ENCODE measurements around the gene ADAMTSL2.
"Not testable (repeated sequence)": the region's sequence is repeated elsewhere in the genome, so short reads cannot be mapped to it uniquely, and the experiment has no call there.

Gene ADAMTSL2

DNA sequence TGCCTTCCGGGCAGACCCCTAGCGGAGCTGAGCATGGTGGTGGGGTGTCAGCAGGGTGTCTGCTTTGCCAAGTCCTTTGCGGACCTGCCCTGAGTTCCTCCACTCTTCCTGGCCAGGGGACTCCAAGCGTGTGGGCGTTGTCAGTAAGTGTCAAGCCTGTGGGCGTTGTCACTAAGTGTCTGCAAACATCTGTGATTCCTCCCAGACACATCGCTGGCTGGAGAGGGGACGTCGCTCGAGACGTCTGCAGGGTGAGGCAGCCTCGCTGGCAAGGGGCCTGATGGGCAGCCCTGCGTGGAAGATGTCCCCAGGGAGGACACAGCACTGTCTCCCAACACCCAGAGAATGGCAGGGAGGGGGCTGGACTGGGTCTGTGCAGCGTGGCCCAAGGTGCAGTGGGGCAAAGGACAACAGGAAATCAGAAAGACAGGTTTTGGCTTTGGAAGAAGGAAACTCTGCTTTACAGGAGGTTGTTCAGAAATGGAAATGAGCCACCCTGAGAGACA is 28.8 kb downstream of the ADAMTSL2 start:
- H3K27me3 Mint-ChIP-seq = peaks cover 4% of the 10 kb centered on the region
- H3K9me3 Mint-ChIP-seq = no peaks in the 10 kb centered on the region
- peaks cover 19% of the 10 kb centered on the region for H3K4me1 Mint-ChIP-seq (ENCODE audit: low read depth)
- H3K4me3 Mint-ChIP-seq = no peak overlapping the region
- H3K27ac Mint-ChIP-seq = no peak overlapping the region
- H3K36me3 Mint-ChIP-seq (ENCODE audit: low read depth) = no peaks in the 10 kb centered on the region

GRCh38 chr9:133563814-133564213 is 29.3 kb downstream of the ADAMTSL2 start:
- not testable (repeated sequence) for H3K4me3 Mint-ChIP-seq; H3K36me3 Mint-ChIP-seq (ENCODE audit: low read depth)

GRCh38 chr9:133564451-133565116 is 30.1 kb downstream of the ADAMTSL2 start:
- Mint-ChIP-seq H3K27me3 (no peaks in the 10 kb centered on the region), H3K9me3 (no peaks in the 10 kb centered on the region), H3K4me3 (no peak overlapping the region), H3K27ac (no peak overlapping the region), H3K4me1 (ENCODE audit: low read depth) (peaks cover 10% of the 10 kb centered on the region), H3K36me3 (ENCODE audit: low read depth) (no peaks in the 10 kb centered on the region)

More at GRCh38 chr9:133563814-133564213, 29.3 kb downstream of the ADAMTSL2 start:
- H3K4me1 Mint-ChIP-seq (ENCODE audit: low read depth) = peaks cover 15% of the 10 kb centered on the region
- not testable (repeated sequence) for H3K9me3 Mint-ChIP-seq, H3K27me3 Mint-ChIP-seq, H3K27ac Mint-ChIP-seq

- Mint-ChIP-seq H3K4me1 (ENCODE audit: low read depth) (peaks cover 6% of the 10 kb centered on the region), H3K27me3 (no peaks in the 10 kb centered on the region), H3K9me3 (no peaks in the 10 kb centered on the region), H3K36me3 (ENCODE audit: low read depth) (no peaks in the 10 kb centered on the region), H3K4me3 (no peak overlapping the region), H3K27ac (no peak overlapping the region)
Observed at GRCh38 chr9:133566382-133566781, 31.9 kb downstream of the ADAMTSL2 start.

- H3K36me3 Mint-ChIP-seq (ENCODE audit: low read depth) = no peaks in the 10 kb centered on the region
- H3K9me3 Mint-ChIP-seq = no peaks in the 10 kb centered on the region
- H3K4me1 Mint-ChIP-seq (ENCODE audit: low read depth) = peaks cover 6% of the 10 kb centered on the region
- no peaks in the 10 kb centered on the region for H3K27me3 Mint-ChIP-seq
- H3K27ac Mint-ChIP-seq = no peak overlapping the region
- H3K4me3 Mint-ChIP-seq = no peak overlapping the region
Observed at GRCh38 chr9:133566817-133567216, 32.3 kb downstream of the ADAMTSL2 start.

DNA sequence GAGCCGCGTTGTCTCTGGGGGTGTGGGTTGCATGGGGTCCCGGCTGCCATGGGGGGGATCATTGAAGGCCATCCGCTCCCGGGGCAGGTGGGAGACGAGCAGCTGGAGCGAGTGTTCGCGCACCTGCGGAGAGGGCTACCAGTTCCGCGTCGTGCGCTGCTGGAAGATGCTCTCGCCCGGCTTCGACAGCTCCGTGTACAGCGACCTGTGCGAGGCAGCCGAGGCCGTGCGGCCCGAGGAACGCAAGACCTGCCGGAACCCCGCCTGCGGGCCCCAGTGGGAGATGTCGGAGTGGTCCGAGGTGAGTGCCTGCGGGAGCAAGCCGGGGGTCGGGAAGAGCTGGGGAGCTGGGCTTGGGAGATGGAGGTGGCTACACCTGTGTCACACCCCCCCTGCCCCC is 33.7 kb downstream of the ADAMTSL2 start:
- peaks cover 3% of the 10 kb centered on the region for H3K4me1 Mint-ChIP-seq (ENCODE audit: low read depth)
- no peaks in the 10 kb centered on the region for H3K9me3 Mint-ChIP-seq

DNA sequence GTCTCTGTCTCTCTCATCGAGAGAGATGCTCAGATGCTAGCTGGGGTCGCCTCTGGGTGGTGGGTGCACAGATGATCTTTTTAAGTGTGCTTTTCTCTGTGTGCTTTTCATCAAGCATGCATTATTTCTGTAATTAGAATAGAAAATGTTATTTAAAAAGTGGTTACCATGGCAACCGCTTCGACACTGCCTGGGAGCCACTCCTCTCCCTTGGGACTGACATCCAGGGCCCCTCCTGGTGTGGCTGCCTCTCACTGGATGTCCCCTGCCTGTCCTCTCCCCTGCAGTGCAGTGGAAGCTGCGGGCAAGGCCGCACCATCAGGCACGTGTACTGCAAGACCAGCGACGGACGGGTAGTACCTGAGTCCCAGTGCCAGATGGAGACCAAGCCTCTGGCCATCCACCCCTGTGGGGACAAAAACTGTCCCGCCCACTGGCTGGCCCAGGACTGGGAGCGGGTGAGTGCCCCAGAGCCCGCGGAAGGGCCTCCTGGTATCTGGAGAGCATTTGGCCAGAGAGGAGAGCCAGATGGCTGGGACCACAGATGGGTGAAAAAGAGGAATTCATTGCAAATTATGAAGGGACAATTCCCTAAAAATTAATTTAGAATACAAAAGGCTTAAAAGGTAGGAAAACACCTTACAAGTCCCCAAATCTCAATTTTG is 34.7 kb downstream of the ADAMTSL2 start:
- Mint-ChIP-seq H3K36me3 (ENCODE audit: low read depth) (no peaks in the 10 kb centered on the region), H3K4me3 (no peak overlapping the region), H3K4me1 (ENCODE audit: low read depth) (no peaks in the 10 kb centered on the region), H3K27me3 (no peaks in the 10 kb centered on the region), H3K9me3 (no peaks in the 10 kb centered on the region), H3K27ac (no peak overlapping the region)

More for the DNA sequence above, 33.7 kb downstream of the ADAMTSL2 start:
- H3K27me3 Mint-ChIP-seq = no peaks in the 10 kb centered on the region
- no peak overlapping the region for H3K27ac Mint-ChIP-seq
- no peaks in the 10 kb centered on the region for H3K36me3 Mint-ChIP-seq (ENCODE audit: low read depth)
- H3K4me3 Mint-ChIP-seq = no peak overlapping the region

DNA sequence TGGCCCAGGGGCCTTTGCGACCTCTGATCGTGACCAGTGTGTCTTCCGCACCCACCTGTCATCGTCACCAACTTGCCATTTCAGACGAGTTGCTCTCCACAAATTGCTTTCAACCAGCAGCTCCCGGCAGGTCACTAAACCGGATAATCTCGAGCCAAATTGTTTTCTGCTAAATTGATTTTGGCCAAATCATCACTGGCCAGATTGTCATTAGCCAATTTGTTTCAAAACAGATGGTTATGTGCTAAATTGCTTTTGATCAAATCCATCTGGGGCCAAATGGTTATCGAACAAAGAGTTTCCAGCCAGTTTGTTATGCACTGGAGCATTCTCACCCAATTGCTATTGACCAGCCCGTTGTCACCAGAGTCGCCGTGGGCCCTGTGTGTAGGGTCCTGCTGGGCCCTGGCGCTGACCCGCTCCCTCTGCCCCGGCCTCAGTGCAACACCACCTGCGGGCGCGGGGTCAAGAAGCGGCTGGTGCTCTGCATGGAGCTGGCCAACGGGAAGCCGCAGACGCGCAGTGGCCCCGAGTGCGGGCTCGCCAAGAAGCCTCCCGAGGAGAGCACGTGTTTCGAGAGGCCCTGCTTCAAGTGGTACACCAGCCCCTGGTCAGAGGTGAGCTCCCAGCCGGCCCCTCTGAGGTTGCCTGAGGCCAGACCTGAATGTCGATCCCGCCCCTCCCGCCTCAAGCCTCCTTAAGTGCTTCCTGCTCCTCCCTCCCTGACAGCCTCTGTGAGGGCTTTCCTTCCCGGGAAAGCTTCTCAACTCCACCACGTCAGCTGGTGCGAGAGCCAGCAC is 35.6 kb downstream of the ADAMTSL2 start:
- Mint-ChIP-seq H3K36me3 (ENCODE audit: low read depth) (no peaks in the 10 kb centered on the region), H3K4me1 (ENCODE audit: low read depth) (no peaks in the 10 kb centered on the region), H3K9me3 (no peaks in the 10 kb centered on the region), H3K27ac (no peak overlapping the region), H3K27me3 (no peaks in the 10 kb centered on the region), H3K4me3 (no peak overlapping the region)

DNA sequence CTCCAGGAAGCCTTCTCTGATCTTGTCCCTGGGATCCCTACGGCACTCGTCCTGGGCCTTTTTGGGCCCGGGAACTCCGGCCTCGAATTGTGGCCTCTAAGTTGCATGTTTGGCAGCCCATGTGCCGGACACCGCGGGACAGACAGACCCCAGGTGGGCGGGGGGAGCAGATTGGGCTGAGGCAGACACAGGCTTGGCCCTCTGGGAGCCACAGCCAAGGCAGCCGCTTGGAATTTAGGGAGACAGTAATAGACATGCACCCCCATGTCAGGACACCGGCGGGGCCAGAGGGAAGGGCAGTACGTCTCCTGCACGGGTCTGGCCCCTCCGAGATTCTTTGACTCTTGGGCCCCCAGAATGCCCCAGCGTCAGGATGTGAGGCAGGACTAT is 36.2 kb downstream of the ADAMTSL2 start:
- Mint-ChIP-seq H3K4me1 (ENCODE audit: low read depth) (no peaks in the 10 kb centered on the region), H3K36me3 (ENCODE audit: low read depth) (no peaks in the 10 kb centered on the region), H3K27ac (no peak overlapping the region), H3K4me3 (no peak overlapping the region), H3K27me3 (no peaks in the 10 kb centered on the region), H3K9me3 (no peaks in the 10 kb centered on the region)

DNA sequence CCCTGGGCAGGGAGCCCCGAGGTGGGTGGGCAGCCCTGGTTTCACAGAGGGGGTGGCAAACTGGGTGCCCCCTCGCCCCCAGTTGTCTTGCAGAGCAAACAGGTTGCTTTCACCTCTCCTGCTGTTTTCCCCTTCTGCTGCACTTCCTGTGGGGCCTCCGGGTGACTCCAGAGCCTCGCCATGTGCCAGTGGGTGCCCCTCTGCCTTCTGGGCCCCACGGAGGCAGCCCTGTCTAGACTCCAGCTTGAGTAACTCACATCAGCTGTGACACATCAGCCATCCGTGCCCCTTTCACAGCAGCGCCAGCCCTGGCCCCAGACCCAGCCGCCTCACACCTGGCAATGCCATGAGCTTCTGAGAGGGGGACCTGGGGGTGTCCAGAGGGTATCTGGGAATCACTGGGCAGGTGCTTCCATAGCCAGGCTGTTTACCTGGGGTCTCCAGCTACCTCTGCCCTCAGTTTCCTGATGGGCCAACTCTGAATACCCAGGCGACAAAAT is 36.9 kb downstream of the ADAMTSL2 start:
- H3K4me1 Mint-ChIP-seq (ENCODE audit: low read depth) = peaks cover 1% of the 10 kb centered on the region
- H3K9me3 Mint-ChIP-seq = no peaks in the 10 kb centered on the region
- H3K27ac Mint-ChIP-seq = no peak overlapping the region
- no peak overlapping the region for H3K4me3 Mint-ChIP-seq
- H3K27me3 Mint-ChIP-seq = peaks cover 1% of the 10 kb centered on the region
- H3K36me3 Mint-ChIP-seq (ENCODE audit: low read depth) = no peaks in the 10 kb centered on the region

DNA sequence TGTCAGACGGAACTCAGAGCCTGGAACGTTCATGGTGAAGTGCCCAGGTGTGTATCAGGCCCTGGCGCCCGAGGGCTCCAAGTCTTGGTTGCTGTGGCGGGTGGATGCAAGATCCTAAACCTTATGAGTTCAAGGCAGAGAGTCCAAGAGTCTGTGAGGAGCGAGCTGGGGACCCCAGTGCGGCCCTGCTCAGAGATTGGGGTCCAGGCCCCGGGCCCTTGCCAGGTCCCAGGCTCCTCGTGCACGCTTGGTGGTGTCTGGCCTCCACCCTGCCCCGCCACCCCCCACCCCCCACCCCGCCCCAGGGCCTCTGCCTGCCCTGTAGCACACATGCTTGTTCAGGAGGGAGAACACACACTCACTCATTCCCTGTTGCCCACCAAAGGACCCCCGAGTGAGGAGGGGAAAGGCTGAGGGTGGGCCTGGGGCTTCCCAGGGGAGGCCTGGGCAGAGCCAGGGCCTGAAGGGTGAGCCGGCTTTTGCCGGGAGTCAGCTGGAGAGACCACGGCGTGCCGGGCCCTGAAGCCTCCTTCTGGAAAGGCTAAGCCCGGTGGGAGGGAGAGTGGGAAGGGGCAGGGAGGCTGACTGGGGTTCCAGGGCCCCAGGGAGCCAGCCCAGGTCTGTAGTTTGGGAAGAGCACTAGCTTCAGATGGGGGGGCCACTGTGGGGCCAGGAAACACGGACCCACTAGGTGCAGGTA is 37.5 kb downstream of the ADAMTSL2 start:
- peaks cover 7% of the 10 kb centered on the region for H3K27me3 Mint-ChIP-seq
- H3K36me3 Mint-ChIP-seq (ENCODE audit: low read depth) = no peaks in the 10 kb centered on the region
- H3K4me1 Mint-ChIP-seq (ENCODE audit: low read depth) = peaks cover 7% of the 10 kb centered on the region
- H3K9me3 Mint-ChIP-seq = no peaks in the 10 kb centered on the region
- H3K27ac Mint-ChIP-seq = no peak overlapping the region
- H3K4me3 Mint-ChIP-seq = no peak overlapping the region

DNA sequence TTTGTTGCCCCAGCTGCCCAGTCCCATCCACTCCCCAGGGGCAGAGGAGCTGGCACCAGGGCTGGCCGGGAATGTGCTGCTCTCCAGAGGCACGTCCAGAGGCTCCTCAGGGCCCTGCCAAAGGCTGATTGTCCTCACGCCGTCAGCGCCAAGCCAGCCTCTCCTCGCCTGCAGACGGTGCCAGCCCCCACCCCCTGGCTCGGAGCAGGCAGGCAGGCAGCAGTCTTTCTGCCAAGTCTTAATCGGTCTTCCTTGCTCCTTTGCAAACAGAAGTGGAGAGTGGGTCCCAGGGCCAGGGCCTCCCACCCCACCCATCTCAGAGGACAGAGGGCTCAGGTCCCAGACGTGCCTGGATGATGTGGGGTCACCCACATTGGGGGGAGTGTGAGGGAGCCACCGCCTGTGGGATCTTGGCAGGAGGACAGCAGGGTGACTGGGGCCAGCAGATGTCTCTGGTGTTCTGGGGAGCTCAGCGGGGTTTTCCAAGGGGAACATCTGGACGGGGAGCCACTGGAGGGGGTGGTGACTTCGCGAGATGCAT is 38.4 kb downstream of the ADAMTSL2 start:
- H3K27ac Mint-ChIP-seq = no peak overlapping the region
- peaks cover 8% of the 10 kb centered on the region for H3K27me3 Mint-ChIP-seq
- H3K4me3 Mint-ChIP-seq = no peak overlapping the region
- H3K4me1 Mint-ChIP-seq (ENCODE audit: low read depth) = peaks cover 7% of the 10 kb centered on the region
- H3K9me3 Mint-ChIP-seq = no peaks in the 10 kb centered on the region
- H3K36me3 Mint-ChIP-seq (ENCODE audit: low read depth) = no peaks in the 10 kb centered on the region

DNA sequence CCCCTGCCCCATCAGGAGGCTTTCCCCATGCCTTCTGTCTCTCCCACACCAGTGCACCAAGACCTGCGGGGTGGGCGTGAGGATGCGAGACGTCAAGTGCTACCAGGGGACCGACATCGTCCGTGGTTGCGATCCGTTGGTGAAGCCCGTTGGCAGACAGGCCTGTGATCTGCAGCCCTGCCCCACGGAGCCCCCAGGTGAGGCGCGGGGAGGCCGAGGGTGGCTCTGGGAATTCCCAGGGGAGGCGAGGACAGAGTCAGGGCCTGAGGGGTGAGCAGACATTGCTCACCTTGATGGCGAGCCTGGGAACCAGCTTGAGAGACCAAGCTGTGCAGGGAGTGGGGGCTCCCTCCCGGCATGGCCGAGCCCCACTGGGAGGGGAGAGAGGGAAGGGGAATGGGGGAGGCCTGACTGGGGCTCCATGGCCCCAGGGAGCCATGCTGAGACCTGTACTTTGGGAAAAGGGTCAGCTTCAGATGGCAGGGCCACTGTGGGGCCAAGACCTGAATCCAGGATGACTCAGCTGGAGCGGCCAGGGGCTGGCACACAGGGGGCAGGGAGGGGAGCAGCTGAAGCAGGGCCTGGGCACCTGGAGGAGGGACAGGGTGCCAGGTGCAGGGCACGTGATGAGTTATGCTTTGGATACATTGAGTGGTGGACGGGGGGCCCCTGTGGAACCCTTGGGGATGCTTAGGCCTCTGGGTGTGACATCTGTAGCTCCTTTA is 39.4 kb downstream of the ADAMTSL2 start:
- no peak overlapping the region for H3K4me3 Mint-ChIP-seq
- H3K27ac Mint-ChIP-seq = no peak overlapping the region
- no peaks in the 10 kb centered on the region for H3K36me3 Mint-ChIP-seq (ENCODE audit: low read depth)
- H3K9me3 Mint-ChIP-seq = no peaks in the 10 kb centered on the region
- H3K4me1 Mint-ChIP-seq (ENCODE audit: low read depth) = peaks cover 7% of the 10 kb centered on the region
- peaks cover 13% of the 10 kb centered on the region for H3K27me3 Mint-ChIP-seq

- peaks cover 17% of the 10 kb centered on the region for H3K27me3 Mint-ChIP-seq
- no peaks in the 10 kb centered on the region for H3K36me3 Mint-ChIP-seq (ENCODE audit: low read depth)
- H3K27ac Mint-ChIP-seq = no peak overlapping the region
- H3K4me3 Mint-ChIP-seq = no peak overlapping the region
- H3K4me1 Mint-ChIP-seq (ENCODE audit: low read depth) = peaks cover 7% of the 10 kb centered on the region
- H3K9me3 Mint-ChIP-seq = no peaks in the 10 kb centered on the region
Observed at GRCh38 chr9:133574771-133575170, 40.3 kb downstream of the ADAMTSL2 start.

Data from stimulated activated naive CD8-positive, alpha-beta T cell treated with anti-CD3 and anti-CD28 coated beads, Interleukin-15, Interleukin-2, amounts not matched to agents 100 ng/mL and 50 ng/mL, for 24 hours (primary cell).